ENCODE data around the gene TBC1D23. TPM values are rescaled to one million over a fixed set of nuclear protein-coding genes. Genes with fewer than 3 reads are reported as not detected.

The TBC1D23 gene
- total and polyA plus RNA-seq, 4 donors = 8.7 to 30.3 (median 17.8) TPM

GRCh38 chr3:100244264-100244663, 16.5 kb upstream of the TBC1D23 start:
- Histone ChIP-seq H3K9me3 (ENCODE audit: control insufficient read depth in 4 of 4, low read length in 3 of 4) (peaks cover 0 to under 1% (median 0%) of the 10 kb centered on the region in 4 donors), H3K36me3 (ENCODE audit: control insufficient read depth in 4 of 4, insufficient read depth in 3 of 4, low read depth in 1 of 4, low read length in 3 of 4) (no peaks in the 10 kb centered on the region), H3K27ac (ENCODE audit: low read depth in 1 of 2, low read length in 2 of 2) (no peak overlapping the region), H3K9ac (ENCODE audit: low read depth in 1 of 2, low read length in 2 of 2) (no peak overlapping the region), H3K4me1 (ENCODE audit: control insufficient read depth in 4 of 4, insufficient read depth in 4 of 4, low read length in 3 of 4) (no peaks in the 10 kb centered on the region), H3K27me3 (ENCODE audit: control insufficient read depth in 4 of 4, insufficient read depth in 4 of 4, low read length in 3 of 4) (no peaks in the 10 kb centered on the region), H3K4me3 (ENCODE audit: low read depth in 1 of 3, low read length in 3 of 3) (no peak overlapping the region)
- DNase-seq (ENCODE audit: low spot score) = no peak
- TF ChIP-seq EGR1 (IDR thresholded peaks at IDR 0.05; ENCODE audit: low read depth in 2 of 2) (no peak), CTCF (IDR thresholded peaks at IDR 0.05; ENCODE audit: low read depth, low read length, missing input control) (no peak), ATF3 (IDR thresholded peaks at IDR 0.05) (no peak), NR2F2 (IDR thresholded peaks at IDR 0.05) (no peak), HNF4A (conservative IDR thresholded peaks at IDR 0.05) (no peak), MAX (IDR thresholded peaks at IDR 0.05) (no peak), GABPA (IDR thresholded peaks at IDR 0.05 in 1 of 2, conservative IDR thresholded peaks at IDR 0.05 in 1 of 2) (no peak)

GRCh38 chr3:100245136-100245535, 15.7 kb upstream of the TBC1D23 start:
- no peak overlapping the region for H3K9ac ChIP-seq (ENCODE audit: low read depth in 1 of 2, low read length in 2 of 2)
- H3K36me3 ChIP-seq (ENCODE audit: control insufficient read depth in 4 of 4, insufficient read depth in 3 of 4, low read depth in 1 of 4, low read length in 3 of 4) = no peaks in the 10 kb centered on the region
- no peaks in the 10 kb centered on the region for H3K4me1 ChIP-seq (ENCODE audit: control insufficient read depth in 4 of 4, insufficient read depth in 4 of 4, low read length in 3 of 4)
- H3K4me3 ChIP-seq (ENCODE audit: low read depth in 1 of 3, low read length in 3 of 3) = no peak overlapping the region
- H3K9me3 ChIP-seq (ENCODE audit: control insufficient read depth in 4 of 4, low read length in 3 of 4) = no peaks in the 10 kb centered on the region
- H3K27me3 ChIP-seq (ENCODE audit: control insufficient read depth in 4 of 4, insufficient read depth in 4 of 4, low read length in 3 of 4) = no peaks in the 10 kb centered on the region
- no peak for DNase-seq (ENCODE audit: low spot score)
- TF ChIP-seq CTCF (IDR thresholded peaks at IDR 0.05; ENCODE audit: low read depth, low read length, missing input control) (no peak), JUND (IDR thresholded peaks at IDR 0.05) (no peak), MAX (IDR thresholded peaks at IDR 0.05) (no peak), TAF1 (conservative IDR thresholded peaks at IDR 0.05) (no peak), HNF4G (IDR thresholded peaks at IDR 0.05) (no peak), GABPA (IDR thresholded peaks at IDR 0.05 in 1 of 2, conservative IDR thresholded peaks at IDR 0.05 in 1 of 2) (no peak), FOXA2 (IDR thresholded peaks at IDR 0.05) (no peak), ZBTB33 (IDR thresholded peaks at IDR 0.05) (no peak), ATF3 (IDR thresholded peaks at IDR 0.05) (no peak), RAD21 (IDR thresholded peaks at IDR 0.05) (no peak), FOXA1 (IDR thresholded peaks at IDR 0.05) (no peak), RXRA (IDR thresholded peaks at IDR 0.05) (no peak)
- H3K27ac ChIP-seq (ENCODE audit: low read depth in 1 of 2, low read length in 2 of 2) = no peak overlapping the region

Measured in liver (tissue), 9 donors.